Posterior cingulate gyrus (tissue), 11 donors: ENCODE data around the gene PHF12.

Experiments
- DNase-seq, 10 donors: peaks; one replicate each; pipeline versions ENCODE4 v3.0.0 to v3.0.0-alpha.2; 2020 to 2021; ENCODE audit warnings: mixed read lengths in 3 of 10
- intact Hi-C: fragments of 100-400 bp; cut with DNase I; formaldehyde crosslinking; loops from one replicate; pipeline ENCODE4 v1.15.1; 2023

PHF12 gene

DNA sequence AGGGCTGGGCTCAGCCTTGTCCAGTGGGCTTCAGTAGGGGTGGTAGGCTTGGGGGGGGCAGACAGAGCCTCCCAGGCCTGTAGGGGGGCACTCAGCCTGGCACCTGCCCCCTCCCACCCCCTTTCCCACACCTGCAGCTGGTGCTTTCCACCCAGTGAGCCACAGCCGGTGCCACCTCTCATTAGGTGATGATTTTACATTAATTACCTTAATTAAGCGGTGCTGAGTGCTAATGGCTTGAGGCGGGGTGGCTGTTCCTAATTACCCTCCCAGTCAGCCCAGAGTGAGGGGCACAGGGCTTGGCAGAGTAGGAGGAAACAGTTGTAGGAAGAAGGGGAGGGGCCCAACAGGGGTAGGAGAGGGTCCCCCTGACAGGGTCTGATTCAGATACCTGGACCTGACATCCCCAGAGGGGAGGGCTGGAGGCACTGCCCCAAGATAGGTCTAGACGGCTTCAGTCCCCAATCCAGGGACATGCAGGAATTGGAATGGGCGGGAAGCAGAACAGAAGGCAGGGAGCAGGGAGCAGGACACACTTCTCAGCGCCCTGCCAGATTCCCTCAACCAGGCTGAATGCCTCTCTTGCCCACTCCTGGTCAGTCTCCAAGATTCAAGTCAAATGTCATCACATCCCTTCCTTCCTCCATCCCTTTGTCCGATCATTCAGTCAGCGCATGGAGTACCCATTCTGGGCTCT is 26.5 kb upstream of the PHF12 start:
- DNase-seq = no peak
- intact Hi-C loops = no loop called here

DNA sequence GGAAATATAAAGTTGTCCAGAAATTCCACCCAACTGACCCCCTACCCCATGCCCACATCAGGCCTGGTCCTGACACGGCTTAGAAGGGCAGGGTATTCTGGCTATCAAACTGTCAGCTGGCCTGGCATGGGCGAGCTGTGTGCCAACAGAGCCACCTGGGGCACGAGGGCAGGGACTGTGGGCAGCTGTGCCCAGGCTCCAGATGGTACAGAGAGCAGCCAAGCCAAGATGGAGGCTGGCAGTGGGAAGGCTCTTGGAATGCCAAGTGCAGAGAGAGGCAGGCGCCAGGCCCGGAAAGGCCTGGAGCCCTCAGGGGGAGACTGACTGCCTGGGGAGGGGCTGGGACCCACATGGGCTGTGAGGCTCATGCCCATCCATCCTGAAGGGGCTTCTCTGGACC is 24.3 kb upstream of the PHF12 start:
- DNase-seq = peak in 3 of 10 donors; percentile 26 to 87 (median 79)

DNA sequence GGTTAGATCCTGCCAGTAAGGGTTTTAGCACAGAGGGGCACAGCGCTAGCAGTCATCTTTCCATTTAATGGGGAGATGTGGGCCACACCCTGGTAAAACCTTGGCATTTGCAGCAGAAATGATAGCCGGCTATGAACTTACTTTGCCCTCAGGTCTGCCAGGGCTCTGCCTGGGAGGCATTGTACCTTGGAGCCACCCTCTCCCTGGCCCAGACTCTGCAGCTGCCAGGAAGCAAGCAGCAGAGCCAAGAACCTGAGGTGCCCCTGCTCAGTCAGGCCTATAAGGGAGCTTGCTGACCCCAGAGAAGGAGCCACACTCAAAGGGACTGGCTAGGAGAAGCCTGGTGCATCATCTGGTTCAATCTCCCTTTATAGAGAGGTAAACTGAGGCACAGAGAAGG is 23.7 kb upstream of the PHF12 start:
- intact Hi-C loops = no loop called here
- no peak for DNase-seq

More for the DNA sequence above, 24.3 kb upstream of the PHF12 start:
- intact Hi-C loops = no loop called here

DNA sequence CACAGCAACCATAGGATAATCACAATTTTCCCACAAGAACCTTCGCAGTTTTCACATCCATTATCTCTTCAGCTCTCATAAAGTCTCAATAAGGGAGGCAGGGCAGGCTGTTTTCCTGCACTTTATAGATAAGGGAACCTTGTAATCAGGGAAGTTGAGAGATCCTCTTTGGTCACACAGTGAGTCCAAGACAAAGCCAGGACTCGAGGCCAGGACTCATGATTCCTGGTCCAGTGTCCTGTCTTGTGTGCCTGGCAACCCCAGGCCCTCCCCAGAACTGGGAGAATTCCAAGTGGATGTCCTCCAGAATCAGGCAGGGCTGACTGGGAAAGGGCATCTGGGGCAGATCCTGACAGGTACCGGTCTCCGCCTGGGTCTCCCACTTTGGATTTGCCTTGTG is 23.1 kb upstream of the PHF12 start:
- intact Hi-C loops = no loop called here
- no peak for DNase-seq

DNA sequence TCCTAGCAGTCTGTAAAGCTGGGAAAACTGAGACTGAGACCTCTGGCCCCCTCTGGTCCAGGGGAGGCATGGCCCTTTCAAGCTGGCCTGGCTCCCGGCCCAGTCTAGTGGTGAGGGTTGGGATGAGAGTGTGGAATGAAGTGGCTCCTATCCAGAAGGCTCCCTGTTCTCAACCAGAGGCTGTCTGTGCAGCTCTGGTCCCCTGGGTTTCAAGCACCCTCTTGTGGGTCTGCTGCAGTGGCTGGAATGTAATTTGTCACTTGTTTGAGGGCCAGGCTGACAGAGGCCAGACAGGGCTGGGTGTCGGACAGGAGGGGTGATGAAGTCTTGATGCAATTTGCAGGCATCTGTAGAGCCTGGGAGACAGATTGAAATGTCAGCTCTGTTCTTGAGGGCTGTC is 22.1 kb upstream of the PHF12 start:
- DNase-seq = peak in 3 of 10 donors; percentile 32 to 33 (median 33)
- intact Hi-C loops = no loop called here

DNA sequence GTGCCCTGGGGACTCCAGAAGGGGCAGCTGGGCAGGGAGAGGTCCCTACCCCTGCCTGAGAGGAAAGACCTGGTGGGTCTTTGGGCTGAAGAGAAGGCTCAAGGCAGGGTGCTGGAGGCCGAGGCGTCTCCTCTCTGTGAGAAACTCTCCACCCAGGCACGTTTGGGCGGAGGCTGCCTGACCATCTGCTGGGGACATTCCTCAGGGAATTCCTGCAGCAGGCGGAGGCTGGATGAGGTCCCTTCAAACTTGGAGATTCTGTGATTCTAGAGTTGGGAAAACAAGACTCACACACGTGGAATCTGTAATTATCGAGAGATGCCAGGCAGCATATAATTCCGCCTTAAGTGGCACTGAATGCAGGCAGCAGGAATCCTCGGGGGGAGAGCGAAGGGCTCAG is 21.1 kb upstream of the PHF12 start:
- peak in 3 of 10 donors; percentile 30 to 89 (median 42) for DNase-seq
- intact Hi-C loops = no loop called here

DNA sequence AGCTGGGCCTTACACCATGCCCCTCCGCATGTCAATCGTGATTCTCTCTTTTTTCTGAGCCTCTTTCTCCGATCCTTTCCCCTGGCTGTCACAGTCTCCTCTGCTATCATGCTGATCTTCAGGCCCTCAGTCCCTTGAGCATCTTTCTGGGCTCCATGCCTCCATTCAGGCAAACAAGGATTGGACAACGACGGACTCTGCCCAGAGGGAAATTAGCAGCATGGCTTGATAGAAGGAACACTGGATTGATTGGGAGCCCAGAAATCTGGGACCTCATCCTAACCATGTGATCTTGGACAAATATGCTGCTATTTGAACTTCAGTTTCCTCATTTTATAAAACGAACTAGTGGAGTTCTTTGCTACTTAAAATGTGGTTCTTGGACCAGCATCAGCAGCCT is 19.6 kb upstream of the PHF12 start:
- intact Hi-C loops = no loop called here
- peak in 2 of 10 donors; percentile 39 to 51 for DNase-seq

DNA sequence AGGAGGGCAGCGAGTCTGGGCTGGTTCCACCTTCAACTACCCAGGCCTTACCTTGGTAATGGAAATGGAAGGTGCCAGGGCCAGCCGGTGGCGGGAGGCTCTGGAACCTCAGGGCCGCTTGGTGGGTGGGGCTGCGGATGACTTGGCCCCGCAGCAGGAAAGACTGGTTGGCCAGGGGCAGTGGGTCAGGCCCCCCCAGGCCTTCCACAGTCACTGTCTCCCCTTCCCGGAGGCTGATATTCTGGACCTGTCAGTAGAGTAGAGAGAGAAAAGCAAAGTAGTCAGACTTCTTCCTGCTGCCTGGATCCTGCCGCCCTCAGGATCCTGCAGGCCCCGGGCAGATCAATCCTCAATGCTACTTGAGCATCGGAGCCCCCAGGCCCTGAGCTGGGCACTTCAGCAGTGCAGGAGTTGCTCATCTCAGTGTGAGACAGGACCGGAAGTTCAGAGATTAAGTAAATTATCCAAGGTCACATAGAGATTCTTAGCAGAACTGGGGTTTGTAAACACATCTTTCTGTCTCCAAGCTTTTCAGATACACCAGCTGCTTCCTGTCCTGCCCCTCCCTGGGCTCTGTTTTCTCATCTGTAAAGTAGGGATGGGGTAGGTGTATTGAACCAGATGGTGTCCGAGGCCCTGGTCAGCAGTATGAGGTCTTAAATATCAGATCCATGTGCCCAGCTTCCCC is 18.5 kb upstream of the PHF12 start:
- DNase-seq = peak in 2 of 10 donors; percentile 54 to 73
- intact Hi-C loops = loop anchor here (5.0 kb wide), 1 partner anchor 122 kb away; no protein-coding TSS in a partner anchor

DNA sequence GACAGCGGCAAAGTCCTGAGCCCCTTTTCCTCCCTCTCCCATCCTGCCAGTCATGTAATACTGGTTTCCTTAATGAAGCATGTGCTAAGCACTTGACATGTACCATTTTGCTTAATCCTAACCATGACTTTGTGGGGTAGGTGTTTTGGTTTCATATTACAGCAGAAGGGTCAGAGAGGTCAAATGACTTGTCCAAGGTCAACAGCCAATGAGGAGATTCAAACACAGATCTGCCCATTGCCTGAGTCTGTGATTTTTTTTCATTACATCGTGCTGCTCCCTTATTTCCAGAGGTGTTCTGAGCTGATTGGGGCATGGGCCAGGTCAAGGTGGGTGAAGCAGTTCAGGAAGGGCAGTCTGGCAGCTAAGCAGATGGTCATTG is 17.6 kb upstream of the PHF12 start:
- DNase-seq = peak in 1 of 10 donors; percentile 7
- intact Hi-C loops = loop anchor here (5.0 kb wide), 1 partner anchor 123 kb away; no protein-coding TSS in a partner anchor

DNA sequence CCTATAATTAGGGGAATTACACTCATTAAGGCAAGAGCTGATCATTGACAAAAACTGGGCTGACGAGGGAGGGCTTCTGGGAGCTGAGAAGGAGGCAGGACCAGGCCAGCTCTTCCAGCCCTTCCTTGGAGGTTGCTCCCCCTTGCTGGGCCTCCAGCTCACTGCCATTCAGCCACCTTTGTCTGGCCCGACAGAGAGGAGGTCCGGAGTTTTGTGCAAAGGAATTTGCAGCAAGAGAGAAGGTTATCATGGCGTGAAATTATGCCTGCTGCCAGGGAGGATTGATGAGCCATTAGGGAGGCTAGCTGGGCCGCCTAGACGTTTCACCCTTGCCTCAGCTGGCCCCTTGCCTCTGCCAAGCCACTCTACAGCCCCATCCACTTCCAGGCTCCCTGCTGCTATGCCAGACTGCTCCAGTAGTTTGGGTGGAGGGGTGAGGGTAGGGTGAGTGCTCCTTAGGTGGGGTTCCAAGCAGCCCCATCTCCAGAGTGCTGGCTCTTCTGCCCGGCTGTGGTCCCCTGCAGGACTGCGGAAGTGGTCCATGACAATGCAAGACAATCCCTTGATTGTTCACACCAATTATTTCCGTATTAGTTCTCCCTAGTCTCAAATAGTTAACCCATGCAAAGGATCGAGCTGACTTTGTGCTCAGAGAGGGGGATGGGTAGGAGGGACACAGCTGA is 17.1 kb upstream of the PHF12 start:
- peak in 2 of 10 donors; percentile 62 to 74 for DNase-seq
- intact Hi-C loops = loop anchor here (5.0 kb wide), 1 partner anchor 124 kb away; no protein-coding TSS in a partner anchor

DNA sequence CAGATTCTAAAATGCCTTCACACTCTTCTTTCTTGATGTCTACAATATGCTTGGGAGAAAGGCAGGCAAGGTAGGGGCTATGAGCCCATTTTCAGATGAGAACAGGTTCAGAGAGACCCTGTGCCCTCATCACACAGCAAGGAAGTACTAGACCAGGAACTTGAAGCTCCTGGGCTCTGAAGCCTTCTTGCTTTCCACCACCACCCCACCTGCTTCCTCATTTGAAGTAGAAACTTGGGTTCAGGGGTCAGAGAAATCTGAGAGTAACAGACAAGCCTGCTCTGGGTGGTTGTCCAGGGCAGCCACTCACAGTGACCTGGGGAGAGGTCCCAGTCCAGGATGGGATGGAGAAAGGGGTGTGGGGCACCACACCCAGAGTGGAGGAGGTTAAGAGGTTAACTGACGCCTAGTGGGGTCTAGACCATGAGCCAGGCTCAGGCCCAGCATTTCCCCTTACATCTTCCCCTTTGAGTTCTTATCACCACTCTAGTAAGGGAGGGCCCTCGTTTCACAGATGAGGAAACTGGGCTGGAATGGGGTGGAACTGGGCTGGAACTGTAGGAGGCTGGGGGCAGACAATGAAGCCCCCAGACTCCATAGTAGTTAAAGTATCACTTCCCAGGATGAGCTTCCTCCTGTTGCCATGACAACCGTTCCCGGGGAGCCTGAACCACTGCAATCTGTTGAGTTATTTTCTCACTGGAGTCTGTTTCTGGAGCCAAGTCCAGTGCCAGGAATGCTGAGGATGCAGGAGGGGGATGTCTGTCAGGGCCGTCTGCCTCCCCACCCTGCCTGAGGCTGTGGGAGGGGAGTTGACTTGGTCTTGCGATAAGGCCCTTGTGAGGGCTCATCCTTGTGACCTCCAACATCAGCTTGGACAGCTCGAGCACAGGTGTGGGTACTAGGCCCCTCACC is 16.2 kb upstream of the PHF12 start:
- intact Hi-C loops = loop anchor here (2.0 to 5.0 kb wide), 2 partner anchors 75 to 125 kb away; partner anchors contain the start of gene PIPOX
- peak in 3 of 10 donors; percentile 52 to 85 (median 69) for DNase-seq

DNA sequence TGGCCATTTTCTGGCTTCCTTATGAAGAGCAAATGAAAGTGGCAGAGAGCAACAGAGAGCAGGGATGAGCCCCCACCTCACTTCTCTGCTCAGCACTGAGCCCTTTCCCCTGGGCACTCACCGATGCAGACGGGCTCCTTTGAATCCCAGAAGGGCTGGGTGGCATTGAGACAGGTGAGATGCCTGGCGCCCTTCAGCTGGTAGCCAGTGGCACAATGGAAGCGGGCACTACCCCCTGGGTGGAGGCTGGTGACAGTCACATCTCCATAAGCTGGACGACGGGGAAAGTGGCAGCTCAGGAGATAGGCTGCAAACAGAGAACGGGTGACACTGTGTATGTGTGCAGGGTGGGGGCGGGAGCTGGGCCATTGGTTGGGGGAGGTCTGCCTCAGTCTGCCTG is 12.5 kb upstream of the PHF12 start:
- DNase-seq = peak in 2 of 10 donors; percentile 62 to 63
- intact Hi-C loops = no loop called here

DNA sequence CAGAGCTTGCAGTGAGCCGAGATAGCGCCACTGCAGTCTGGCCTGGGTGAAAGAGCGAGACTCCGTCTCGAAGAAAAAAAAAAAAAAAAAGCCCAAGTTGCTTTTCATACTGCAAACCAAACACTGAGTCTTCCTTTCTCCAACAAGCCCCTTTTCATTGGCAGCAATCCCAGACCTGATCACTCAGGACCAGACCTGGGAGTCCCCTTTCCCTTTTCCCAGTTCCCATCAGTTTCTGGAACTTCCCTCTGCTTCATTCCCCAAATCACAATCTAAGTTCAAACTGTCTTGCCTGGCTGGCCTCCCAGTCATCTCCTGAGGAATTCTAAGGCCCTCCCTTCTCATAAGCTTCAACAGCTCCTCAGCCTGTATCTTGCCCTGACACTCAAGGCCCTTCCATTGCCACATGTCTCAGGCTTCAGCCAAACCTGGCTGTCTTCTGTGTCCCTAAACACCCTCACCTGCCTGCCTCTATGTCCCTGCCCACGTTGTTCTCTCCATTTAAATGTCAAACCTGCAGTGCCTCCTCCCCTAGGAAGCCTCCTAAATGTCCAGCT is 11.8 kb upstream of the PHF12 start:
- DNase-seq = peak in 2 of 10 donors; percentile 13 to 16
- intact Hi-C loops = no loop called here

DNA sequence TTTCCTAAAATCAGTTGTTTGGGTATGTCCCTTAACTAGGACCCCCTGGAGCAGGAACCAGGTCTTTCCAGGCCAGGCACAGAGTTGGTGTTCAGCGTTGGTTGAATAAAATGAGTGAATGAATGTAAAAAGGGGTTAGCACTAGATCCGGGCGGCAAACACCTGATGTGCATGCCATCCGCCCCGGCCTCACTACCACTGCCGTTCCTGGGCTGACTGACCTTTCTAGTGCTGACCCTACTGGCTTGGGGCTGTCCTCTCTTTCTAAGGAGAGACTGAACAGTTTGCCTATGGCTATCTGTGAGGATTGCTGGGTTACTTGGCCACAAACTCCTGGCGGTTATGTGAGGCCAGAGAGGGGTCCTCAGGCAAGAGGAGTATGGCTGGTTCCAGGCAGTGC is 10.1 kb upstream of the PHF12 start:
- intact Hi-C loops = no loop called here
- peak in 2 of 10 donors; percentile 10 to 55 for DNase-seq

DNA sequence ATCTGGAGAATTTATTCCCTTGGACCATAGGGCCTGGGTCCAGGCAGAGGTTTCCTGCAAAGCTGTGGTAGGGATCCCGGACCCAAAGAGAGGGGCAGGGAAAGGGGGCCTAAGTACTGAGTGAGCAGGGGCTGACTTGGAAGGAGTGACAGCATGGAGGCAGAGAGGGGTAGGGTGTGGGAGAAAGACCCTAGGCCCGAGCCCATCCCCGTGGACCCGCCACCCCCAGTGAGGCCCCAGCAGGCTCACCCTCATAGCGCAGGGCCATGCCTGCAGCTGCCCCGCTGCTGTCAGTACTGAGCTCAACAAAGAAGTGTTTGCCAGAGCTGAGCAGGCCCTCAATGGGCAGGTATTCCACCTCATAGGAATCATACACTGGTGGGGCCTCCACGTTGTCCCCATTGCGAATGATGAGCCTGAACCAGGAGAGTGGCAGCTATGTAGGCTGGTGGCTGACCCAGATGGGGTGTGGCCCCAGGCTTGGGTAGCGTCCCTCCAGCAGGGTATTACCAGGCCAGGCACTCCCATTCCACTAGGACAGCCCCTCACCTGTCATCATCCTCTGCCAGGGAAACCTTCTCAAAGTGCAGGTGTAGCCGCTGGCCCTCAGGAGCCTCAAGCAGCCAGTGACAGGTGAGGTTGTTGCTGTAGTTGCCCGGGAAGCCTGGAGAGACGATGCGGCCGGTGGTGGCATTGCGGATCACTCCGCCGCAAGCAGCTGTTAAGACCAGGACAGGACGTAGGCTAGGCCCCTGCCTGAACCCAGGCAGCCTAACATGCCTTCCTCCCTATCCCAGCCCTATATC is 9.1 kb upstream of the PHF12 start:
- intact Hi-C loops = no loop called here
- peak in 2 of 10 donors; percentile 60 to 64 for DNase-seq

DNA sequence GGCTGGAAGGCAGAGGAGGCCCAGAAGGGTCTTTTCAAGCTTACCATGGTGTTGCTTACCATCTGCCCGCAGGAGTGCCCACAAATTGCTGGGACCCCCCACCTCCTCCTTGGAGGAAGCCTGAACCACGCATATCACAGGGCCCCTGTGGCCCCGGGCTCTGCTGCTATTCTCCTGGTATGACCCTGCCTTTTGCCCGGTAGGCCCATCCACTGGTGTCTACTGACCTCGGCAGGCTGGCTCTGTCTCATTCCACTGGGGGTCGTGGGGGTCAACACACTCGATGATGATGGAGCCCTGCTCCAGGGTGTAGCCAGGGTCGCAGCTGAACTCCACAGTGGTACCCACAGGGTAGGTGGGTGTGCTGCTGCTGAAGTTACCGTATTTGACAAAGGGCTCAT is 8.2 kb upstream of the PHF12 start:
- intact Hi-C loops = no loop called here
- DNase-seq = peak in 2 of 10 donors; percentile 52 to 70

DNA sequence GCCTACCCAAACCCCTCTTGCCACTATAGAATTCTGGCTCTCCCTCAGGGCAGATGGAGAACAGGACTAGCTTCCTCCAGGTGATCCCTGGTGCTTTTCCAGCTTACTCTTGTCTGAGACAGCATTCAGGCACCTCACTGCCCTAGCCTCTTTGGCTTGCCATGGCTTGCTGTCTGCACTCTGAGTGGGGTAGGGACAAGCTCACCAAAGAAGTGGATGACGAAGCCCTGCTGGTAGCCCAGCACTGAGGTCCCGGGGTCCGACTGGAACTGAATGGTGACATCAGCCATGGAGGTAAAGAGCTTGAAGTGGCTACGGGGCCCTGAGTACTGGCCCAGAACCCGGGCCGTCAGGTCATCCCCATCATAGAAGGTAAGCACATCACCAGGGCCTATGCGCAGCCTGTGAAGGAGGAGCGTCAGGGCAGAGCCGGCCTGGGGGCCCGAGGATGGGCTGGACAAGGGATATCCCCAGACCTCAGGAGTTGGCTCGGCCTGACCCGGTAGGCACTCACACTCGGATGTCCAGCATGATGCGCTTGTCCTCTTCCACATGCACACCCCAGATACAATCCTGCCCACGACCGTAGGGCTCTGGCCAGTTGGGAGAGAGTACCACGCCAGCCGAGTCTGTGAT is 7.6 kb upstream of the PHF12 start:
- intact Hi-C loops = no loop called here
- peak in 2 of 10 donors; percentile 62 to 69 for DNase-seq

DNA sequence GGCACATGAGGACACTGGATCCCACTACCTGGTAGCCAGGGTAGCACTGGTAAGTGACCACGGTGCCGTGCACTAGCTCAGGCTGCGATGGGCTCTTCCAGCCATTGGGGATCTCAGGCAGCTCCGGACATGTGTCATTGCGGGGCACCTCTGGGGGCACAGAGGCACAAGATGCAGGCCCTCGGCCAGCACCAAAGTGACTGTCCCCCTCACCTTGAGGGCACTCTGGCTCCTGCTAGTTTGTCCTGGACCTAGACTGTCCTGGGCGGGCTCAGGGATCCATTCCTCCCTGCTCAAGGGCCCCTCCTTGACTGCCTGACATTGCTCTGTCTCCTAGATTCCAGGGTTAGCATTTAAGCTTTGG is 6.7 kb upstream of the PHF12 start:
- DNase-seq = peak in 2 of 10 donors; percentile 12 to 59
- intact Hi-C loops = no loop called here
